Activated naive CD4-positive, alpha-beta T cell treated with anti-CD3 and anti-CD28 coated beads, Interleukin-2, amount 50 U/mL, for 16 hours (primary cell): ENCODE data around the gene CACNA1C.
"Not testable (repeated sequence)": the region's sequence is repeated elsewhere in the genome, so short reads cannot be mapped to it uniquely, and the experiment has no call there.

Experiments used
- DNase-seq: peaks from one replicate; pipeline ENCODE4 v3.0.0-alpha.2; 2020

The CACNA1C gene

DNA sequence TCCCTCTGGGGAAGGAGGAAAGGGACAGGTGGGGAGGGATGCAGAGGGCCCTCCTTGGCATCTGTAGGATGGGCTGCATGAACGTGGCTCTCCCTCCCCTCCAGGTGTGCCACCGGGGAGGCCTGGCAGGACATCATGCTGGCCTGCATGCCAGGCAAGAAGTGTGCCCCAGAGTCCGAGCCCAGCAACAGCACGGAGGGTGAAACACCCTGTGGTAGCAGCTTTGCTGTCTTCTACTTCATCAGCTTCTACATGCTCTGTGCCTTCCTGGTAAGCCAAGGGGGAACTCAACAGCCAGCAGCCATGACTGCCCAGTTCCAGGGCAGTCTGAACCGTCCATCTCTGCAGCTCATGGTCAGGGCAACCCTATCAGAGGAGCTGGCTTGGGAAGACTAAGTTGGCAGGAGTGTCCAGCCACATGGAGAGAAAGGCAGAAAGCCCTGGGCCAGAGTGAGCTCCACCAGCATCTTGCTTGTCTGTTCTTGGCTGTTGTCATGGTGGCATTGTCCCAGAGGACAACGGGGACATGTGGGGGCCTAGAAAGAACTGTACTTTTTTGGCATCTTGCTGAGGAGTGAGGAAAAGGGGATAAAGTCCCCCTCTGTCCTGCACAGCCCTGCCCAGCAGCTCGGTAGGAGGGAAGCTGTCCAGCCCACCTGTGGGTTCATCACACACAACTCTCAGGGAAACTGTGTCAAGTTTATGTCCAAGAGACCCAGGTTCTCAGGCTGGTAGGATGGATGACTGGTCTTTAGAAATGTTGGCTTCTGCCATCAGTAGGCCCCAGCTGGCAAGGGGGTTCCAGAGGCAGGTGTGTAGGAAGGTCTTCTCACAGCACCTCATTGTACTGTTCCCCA lies 612.2 kb downstream of the CACNA1C start:
- DNase-seq: no peak

GRCh38 chr12:2666411-2666810 lies 613.6 kb downstream of the CACNA1C start:
- DNase-seq: no peak

GRCh38 chr12:2666846-2667245 lies 614.1 kb downstream of the CACNA1C start:
- no peak for DNase-seq

GRCh38 chr12:2667716-2668440 lies 615.1 kb downstream of the CACNA1C start:
- DNase-seq: no peak

DNA sequence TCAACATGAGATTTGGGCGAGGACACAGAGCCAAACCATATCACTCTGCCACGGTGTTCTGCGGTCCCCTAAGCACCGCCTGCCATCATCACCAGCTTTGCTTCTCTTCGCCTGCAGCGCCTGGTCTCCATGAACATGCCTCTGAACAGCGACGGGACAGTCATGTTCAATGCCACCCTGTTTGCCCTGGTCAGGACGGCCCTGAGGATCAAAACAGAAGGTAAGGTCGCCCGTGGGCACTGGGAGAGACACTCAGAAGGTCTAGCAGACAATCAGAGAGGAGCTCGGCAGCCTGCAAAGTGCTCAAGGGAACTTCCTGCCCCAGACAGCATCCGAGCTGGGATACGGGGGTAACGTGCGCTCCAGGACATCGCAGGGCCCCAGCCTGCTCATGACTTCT lies 616.0 kb downstream of the CACNA1C start:
- DNase-seq: no peak

DNA sequence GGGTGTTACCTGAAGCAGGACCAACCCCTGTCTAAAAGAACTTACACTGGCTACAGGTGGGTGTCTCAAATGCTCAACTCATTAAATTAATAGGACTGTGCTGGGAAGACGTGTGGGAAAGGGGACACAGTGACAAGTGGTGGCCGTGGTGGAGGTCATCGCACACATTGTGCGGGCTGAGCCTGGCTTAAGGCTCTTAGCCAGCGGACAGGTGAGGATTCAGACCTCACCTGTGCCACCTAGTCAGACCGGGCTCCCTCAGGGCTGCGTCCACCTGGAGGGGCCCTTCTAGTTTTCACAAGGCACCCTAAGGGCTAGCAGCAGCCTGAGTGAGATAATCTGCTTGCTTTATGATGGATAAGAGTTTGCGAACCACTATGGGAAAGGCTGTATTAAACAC lies 616.8 kb downstream of the CACNA1C start:
- DNase-seq: no peak

DNA sequence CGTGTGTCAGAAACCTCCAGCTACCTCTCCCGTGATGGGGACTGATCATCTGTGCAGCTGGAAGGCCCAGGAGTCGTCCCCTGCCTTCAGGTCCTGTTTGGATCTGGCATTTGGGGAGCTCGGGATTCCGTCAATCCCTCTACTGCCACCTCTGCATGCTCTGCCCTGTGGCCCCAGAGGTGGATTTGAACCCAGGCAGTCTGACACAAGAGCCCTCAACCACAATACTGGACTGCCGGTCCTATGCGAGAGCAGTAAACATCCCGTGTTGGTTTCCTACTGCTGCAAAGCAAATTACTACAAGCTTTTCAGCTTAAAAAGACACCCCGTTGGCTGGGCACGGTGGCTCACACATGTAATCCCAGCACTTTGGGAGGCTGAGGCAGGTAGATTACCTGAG lies 620.1 kb downstream of the CACNA1C start:
- no peak for DNase-seq

- no peak for DNase-seq
These were observed 621.4 kb downstream of the CACNA1C start for GRCh38 chr12:2673966-2674810.

DNA sequence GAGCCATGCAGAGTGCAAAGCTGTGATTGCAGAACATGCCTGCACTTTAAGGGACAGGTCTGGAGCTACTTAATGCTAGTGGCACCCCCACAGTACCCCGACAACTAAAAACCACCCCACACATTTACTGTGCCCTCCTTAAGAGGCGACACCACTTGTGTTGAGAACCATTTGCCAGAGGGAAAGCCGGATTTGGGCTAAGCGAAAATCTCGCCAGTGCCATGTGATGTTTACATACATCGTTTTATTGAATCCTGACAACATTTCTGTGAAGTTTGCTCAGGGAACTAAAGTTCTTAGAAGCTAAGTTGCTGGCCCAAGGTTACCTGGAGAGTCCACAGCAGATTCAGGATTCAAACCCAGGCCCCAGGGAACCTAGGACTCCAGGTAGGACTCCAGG lies 623.0 kb downstream of the CACNA1C start:
- no peak for DNase-seq

DNA sequence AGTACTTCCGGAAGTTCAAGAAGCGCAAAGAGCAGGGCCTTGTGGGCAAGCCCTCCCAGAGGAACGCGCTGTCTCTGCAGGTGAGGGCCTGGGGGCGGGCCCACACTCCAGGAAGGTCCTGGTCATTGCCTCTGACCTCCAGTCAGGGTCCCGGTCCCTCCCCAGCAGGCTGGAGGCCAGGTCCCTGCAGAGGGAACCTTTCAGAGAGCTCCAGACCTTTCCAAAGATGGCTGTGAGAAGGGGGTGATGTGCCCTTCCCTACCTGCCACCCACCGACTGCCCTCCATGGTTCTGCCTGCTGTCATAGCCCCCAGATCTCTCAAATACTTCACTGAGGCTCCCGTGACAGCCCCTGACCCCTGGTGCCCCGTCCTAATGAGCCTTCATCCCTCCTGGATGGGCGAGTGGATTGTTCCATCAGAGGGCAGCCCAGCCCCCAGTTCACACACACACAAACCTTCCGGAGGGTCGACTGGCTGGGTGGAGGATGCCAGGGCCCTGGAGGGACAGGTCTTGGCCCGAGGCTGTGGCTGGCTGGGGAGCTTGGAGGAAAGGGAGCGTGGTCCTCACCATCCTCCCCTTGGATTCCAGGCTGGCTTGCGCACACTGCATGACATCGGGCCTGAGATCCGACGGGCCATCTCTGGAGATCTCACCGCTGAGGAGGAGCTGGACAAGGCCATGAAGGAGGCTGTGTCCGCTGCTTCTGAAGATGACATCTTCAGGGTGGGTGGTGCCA lies 624.5 kb downstream of the CACNA1C start:
- no peak for DNase-seq

- no peak for DNase-seq
These were observed 625.6 kb downstream of the CACNA1C start for GRCh38 chr12:2678426-2678825.

GRCh38 chr12:2679068-2679815 lies 626.5 kb downstream of the CACNA1C start:
- DNase-seq: no peak

DNA sequence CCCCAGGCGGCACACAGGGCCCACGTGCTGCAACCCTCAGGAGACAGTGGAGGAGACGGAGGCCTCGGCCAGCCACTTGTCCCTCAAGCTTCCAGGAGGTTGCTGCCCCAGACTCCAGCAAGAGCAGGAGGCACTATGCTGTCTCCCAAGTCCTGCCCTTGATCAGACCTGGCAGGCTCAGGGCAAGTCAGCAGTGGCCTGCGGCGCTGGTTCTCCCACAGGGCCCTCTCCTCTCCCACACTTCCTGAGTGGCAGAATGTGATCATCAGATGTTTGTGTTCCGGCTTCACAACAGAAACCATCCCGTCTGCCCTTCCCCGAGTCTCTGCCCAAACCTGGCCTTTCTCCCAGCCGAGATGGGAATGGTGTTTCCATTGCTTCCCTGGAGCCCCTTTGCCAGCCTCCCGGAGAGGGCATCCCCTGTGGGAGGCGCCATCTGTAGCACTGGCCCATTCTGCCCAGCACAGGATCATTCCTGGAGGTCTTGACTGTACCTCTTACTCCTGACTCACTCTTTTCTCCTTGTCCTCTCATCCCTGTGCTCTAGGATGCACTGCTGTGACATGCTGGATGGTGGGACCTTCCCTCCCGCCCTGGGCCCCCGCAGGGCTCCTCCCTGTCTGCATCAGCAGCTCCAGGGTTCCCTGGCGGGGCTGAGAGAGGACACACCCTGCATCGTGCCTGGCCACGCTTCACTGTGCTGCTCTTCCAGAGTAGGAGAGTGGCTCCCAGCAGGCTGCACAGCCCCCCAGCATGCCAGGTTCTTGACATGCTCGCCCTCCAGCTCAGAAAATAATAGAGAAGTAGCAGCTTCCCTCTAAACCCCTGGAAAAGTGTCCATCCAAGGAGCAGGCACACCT lies 627.3 kb downstream of the CACNA1C start:
- DNase-seq: no peak

DNA sequence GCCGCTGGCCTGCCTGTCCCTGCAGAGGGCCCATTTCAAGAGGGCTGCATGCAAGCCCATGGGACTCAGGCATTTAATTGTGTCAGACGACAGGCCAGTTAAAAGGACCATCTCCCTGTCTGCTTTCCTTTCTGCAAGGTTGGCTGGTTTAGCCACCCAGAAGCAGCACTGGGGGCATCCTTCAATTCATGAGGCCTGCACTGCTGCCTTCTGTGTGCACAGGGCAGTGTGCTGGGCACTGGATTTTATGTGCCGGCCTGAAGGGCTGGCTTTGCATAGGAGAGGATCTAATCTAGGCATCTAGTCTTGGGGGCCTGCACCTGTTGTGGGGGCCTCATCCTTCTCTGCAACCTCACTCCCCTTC lies 627.9 kb downstream of the CACNA1C start:
- no peak for DNase-seq

DNA sequence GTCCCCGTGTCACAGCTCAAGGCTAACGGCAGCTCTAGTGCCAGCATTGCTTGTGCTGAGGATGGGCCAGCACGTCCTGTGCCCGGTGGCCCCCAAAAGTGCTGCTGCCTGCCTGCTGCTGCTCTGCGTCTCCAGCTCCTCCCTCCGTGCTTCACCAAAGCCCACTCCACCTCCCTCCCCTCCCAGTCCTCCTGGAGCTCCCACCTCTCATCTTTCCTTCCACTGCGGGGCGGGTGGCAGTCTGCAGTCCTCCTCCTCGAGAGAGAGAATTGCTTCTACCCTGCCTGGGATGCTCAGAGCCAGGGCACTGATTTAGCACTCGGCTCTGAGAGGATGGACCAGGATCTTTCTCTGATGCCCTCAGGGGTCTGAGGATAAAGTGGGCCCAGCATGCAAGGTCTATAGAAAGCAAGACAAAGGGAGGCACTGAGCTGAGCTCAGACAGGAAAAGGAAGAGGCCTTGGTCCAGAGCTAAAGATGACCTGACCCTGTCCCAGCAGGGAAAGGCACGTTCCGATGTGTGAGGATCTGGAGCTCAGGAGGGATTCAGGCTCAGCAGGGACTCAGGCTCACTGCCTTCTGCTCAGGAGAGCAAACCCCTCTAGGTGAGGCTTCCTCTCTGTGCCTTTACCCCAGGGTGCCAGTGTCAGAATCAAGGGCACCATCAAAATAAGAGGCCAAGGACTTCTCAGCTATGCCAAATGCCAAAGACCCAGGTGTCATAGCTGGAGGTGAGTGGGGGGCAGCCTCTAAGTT lies 628.8 kb downstream of the CACNA1C start:
- no peak for DNase-seq

- peak; percentile 32 for DNase-seq
These were observed 629.8 kb downstream of the CACNA1C start for GRCh38 chr12:2682296-2683251.

GRCh38 chr12:2683283-2684025 lies 630.7 kb downstream of the CACNA1C start:
- no peak for DNase-seq

- DNase-seq: not testable (repeated sequence)
These were observed 631.2 kb downstream of the CACNA1C start for GRCh38 chr12:2684026-2684325.
